UCSD-AML1 (cell line): ENCODE data around the gene SLC25A42.

Source experiments
- DNase-seq: peaks from one replicate; lab custom pipeline; 2025; ENCODE audit not compliant: unreplicated experiment; lab: John Stamatoyannopoulos, UW

SLC25A42 gene

DNA sequence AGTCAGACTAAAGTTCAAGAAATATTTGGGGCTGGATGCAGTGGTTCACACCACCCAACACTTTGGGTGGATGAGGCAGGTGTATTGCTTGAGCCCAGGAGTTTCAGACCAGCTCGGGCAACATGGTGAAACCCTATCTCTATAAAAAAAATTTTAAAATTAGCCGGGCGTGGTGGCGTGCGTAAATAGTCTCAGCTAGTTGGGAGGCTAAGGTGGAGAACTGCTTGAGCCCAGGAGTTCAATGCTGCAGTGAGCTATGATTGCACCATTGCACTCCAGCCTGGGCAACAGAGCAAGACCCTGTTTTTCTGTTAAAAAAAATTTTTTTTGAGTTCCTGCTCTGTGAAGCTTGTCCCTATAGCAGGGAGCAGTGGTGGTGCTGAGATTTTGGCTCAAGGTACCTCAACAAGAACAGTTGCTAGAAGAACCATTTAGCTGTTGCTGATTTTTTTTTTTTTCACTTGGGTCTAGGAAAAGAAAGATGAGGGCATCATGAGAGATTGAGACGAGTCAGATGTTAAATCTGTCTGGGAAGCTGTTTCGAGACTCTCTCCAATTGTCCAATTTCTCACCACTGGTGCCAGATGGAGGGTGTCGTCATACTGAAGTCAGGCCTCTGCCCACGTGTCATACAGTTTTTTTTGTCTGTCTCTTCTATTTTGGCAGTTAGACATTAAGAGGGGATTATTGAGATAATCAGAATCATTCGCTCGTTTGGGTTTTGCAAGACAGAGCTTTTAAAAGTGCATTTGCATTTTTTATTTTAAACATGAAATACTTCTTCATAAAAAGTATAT, 3.7 kb downstream of the SLC25A42 start:
- no peak for DNase-seq

DNA sequence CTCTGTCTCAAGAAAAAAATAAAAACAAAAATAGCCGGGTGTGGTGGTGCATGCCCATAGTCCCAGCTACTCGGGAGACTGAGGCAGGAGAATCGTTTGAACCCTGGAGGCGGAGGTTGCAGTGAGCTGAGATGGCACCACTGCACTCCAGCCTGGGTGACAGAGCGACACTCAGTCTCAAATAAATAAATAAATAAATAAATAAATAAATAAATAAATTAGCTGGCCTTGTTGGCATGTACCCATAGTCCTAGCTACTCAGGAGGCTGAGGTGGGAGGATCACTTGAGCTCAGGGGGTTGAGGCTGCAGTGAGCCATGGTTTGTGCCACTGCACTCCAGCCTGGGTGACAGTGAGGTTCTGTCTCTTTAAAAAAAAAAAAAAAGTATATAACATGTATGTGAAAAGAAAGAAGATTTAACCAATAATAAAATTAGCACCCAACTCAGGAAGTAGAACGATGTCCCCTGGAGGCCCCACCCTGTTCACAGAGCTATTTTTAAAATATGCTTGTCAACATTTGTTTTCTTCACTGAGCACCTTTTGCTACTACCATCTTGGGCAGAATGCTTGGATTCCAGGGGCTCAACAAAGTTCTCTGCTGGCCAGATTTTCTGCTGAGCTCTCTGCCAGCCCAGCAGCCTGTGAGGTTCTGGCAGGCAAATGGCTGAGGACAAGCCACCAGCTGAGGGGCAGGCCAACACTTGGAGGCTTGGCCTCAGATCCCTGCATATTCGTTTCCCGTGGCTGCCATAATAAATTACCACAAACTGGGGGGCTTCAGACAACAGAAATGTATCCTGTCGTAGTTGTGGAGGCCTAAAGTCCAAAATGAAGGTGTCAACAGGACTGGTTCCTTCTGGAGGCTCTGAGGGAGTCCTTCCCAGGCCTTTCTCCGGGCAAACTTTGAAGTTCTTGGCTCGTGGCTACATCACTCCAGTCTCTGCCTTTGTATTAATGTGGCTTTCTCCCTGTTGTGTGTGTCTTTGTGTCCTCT, 5.2 kb downstream of the SLC25A42 start:
- no peak for DNase-seq

DNA sequence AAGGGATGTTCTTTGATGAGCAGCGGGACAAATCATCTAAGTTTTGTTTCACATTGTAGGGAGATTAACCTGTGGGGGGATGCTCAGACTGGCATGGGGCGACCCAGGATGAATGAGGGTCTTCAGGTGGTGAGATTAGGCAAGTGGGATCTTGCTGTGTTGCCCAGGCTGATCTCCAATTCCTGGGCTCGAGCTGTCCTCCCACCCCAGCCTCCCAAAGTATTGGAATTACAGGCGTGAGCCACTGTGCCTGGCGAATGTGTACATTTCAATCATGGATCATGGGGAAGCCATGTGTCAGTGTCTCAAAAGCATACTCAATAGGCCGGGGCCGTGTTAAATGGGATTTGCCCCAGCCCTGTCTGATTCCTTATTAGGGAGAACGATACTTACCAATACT, 8.1 kb downstream of the SLC25A42 start:
- DNase-seq: no peak

GRCh38 chr19:19074196-19074882, 10.5 kb downstream of the SLC25A42 start:
- DNase-seq: no peak

DNA sequence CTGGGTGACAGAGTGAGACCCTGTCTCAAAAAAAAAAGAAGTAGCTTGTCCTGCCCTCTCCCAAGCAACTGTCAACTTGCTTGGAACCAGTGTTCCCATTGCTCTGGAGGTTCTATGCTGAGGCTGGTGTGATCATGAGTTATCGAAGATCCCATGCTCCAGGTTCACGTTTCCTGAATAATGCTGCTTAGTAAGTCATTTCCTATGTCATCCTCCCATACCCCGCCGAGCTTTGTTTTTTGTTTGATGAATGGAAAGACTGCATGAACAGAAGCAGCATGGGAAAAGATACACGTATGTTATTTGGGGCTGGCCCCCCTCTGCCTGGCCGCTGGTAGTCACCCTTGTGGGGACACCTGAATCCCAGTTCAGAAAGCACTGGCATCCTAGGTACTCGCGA, 11.3 kb downstream of the SLC25A42 start:
- no peak for DNase-seq

DNA sequence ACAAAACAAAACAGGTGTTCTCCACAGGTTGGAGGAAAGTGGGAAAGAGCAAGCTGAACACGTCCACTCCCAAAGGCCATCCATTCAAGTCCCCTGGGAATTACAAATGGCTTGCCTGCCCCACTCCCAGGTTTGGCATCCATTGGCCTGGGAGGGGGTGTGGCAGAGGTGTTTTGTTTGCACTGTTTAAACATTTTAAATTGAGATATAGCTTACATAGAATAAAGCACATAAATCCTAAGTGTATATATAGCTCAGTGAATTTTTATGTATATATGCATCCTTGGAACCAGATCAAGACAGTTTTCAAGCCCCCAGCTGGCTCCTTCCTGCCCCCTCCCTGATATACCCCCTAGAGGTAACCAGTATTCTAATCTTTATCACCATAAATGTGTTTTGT, 12.7 kb downstream of the SLC25A42 start:
- no peak for DNase-seq

- no peak for DNase-seq
These were observed 13.3 kb downstream of the SLC25A42 start for GRCh38 chr19:19077103-19077502.

GRCh38 chr19:19078801-19079200, 15.0 kb downstream of the SLC25A42 start:
- no peak for DNase-seq

- DNase-seq: no peak
These were observed 15.8 kb downstream of the SLC25A42 start for GRCh38 chr19:19079571-19079970.

GRCh38 chr19:19081642-19082151, 17.9 kb downstream of the SLC25A42 start:
- DNase-seq: no peak

DNA sequence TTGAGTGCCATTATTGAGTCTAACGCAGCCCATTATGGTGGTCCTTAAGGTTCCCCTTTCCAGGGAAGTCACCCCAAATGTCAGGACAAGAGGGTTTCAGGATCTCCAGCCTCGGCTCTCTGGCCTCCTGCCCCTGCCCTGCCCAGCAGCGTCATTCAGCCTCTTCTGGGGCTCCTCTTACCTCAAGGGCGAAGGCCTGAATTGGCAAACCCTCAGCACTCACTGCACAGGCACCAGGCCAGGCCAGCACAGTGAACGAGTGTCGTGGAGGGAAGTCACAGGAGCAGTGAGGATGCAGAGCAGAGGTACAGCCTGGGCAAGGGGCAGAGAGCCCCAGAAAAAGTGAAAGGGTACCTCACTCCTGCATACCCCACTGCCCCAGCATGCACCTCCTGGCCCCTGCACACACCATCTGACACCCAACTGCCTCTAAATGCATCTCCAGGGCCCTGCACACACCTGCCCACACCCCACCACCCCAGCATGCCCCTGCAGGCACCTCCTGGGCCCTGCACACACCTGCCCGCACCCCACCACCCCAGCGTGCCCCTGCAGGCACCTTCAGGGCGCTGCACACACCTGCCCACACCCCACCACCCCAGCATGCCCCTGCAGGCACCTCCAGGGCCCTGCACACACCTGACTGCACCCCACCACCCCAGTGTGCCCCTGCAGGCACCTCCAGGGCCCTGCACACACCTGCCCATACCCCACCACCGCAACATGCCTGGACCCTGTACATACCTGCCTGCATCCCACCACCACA, 19.8 kb downstream of the SLC25A42 start:
- no peak for DNase-seq

GRCh38 chr19:19087676-19088075, 23.9 kb downstream of the SLC25A42 start:
- DNase-seq: no peak

GRCh38 chr19:19094513-19094912, 30.7 kb downstream of the SLC25A42 start:
- no peak for DNase-seq

DNA sequence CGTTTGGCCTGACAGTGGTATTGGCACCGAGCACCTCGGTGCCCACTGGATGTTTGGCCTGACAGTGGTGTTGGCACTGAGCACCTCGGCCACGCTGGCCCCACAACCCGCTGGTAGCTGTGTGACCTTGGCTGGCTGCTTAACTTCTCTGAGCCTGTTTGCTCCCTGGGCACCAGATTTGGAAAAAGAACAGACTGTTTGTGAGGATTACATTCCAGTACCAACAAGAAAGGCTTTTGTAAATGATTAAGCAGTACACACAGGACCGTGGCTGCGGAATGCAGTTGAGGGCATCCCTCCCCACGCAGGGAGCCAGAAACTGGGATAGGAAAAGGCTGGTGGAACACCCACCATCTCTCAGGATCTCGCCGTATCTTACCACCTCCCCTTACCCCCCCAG, 31.9 kb downstream of the SLC25A42 start:
- DNase-seq: no peak

DNA sequence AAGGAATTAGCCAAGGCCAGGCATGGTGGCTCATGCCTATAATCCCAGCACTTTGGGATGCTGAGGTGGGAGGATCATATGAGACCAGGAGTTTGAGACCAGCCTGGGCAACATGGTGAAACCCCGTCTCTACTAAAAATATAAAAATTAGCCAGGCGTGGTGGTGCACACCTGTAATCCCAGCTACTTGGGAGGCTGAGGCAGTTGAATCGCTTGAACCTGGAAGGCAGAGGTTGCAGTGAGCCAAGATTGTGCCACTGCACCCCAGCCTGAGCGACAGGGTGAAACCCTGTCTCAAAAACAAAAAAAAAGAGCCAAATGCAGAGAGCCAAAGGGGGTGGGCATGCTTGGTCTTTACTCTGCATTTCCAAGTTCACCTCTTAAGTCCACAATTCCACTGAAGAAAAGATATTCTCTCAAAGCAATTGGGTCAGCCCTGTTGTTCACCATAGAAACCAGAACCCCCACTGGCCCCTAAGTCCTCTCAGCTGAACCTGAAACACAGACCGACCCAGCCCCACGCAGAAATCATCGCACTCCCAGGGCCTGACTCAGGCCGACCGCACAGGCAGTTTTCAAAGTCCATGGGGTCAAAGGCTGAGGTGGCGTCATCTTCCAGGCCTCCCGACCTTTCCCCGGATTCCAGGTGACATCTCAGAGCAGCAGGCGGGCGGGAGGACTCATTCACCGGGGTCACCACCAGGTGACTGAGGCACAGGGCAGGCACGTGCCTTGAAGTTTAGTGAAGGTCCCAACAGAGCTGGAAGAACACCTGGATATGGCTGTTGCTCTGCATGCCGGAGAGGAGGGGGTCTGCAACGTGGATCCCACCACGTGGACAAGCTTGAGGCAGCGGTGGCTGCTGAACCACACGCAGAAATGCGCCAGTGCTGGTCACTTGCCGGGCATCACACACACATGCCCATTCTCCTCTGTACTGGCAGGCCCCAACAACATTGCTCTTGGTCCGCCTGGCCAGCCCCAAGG, 33.1 kb downstream of the SLC25A42 start:
- DNase-seq: no peak

DNA sequence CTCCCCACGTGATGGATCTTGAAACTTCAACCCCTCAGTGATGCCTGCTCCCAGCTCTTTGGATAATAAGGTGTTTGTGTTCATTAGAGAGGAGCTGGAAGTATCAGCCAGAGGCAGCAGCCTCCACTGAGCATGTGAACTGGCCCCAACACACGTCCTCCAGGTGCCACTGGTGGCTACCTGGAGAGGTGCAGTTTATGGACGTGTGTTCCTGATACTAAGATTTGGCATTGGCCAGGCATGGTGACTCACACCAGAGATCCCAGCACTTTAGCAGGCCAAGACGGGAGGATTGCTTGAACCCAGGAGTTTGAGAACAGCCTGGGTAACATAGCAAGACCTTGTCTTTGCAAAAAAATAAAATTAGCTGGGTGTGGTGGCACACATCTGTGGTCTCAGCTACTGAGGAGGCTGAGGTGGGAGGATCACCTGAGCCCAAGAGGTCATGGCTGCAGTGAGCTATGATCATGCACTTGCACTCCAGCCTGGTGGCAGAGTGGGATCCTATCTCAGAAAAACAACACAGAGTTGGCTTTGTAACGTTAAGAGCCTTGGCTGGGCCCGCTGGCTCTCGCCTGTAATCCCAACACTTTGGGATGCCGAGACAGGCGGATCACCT, 34.4 kb downstream of the SLC25A42 start:
- no peak for DNase-seq

DNA sequence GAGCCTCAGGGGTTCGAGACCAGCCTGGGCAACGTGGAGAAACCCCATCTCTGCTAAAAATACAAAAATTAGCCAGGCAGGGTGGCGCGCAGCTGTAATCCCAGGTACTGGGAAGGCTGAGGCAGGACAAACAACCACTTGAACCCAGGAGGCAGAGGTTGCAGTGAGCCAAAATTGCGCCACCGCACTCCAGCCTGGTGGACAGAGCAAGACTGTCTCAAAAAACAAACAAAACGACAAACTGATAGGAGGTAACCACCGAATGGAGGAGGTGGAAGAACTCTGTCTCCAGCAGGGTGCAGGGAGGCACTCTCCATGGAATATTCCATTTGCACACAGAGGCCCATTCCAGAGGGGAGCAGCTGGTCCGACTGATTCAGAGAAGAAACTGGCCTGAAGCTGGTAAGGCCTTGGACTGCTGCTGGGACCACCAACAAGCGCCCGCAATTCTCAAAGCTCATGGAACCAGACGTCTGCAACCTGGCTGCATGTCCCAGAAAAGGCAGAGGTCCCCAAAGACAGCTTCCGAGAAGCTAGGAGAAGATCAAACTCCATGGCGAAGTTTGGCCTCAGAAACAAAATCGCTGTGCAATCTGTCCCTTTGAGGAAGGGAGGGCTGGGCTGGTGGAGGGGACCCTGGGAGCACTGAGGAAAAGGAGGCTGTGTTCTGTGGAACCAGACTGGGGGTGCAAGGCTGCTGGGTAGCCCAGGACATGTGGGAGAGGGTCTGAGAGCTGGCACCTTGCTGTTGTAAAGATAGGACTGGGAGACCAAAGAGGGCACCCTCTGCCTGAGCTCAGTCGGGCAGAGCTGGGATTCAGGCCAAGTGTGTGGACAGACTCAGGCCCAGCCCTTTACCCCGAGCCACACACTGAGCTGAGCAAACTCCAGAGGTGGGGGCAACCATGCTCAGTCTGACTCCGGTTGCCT, 35.2 kb downstream of the SLC25A42 start:
- DNase-seq: no peak

- no peak for DNase-seq
These were observed 37.7 kb downstream of the SLC25A42 start for GRCh38 chr19:19101540-19101939.
